NCI-H2196 (cell line): ENCODE data around the gene LRRC61.
"Not testable (repeated sequence)": the region's sequence is repeated elsewhere in the genome, so short reads cannot be mapped to it uniquely, and the experiment has no call there.

ENCODE experiments used
- DNase-seq: peaks from one replicate; lab custom pipeline; 2025; ENCODE audit not compliant: unreplicated experiment; lab: John Stamatoyannopoulos, UW

The LRRC61 gene

DNA sequence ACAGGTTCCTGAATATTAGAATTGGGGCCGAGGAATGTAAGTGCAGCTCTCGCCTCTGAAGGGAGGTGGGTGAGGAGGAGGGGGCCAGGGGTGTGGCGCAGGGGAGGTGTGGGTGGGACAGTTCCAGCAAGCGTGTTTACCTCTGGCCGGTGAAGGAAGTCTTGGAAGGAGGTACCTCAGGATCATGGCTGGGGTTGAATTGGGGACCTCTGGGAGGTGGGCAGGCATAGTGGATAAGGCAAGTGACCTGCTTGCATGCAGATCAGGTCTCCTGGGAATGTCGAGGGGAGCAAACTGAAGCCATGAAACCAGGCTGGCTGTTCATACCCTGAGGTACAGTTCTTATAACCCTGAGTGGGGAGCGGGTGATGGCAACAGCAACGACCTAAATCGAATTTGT, 57.9 kb downstream of the LRRC61 start:
- no peak for DNase-seq

DNA sequence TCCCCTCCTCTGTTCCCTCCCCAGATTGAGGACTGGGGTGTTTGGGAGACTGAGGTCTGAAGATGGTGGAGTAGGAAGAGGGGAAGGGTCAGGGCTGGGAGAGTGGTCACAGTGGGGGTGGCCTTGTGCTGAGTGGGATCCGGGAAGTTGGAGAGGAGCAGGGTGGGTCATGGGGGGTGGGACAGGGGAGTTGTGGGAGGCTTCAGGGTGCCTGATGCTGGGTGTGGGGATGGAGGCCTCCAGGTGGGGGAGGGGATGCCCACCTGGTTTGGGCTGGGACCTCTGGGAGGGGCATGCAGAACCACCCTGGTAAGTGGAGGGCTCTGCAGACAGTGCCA, 58.6 kb downstream of the LRRC61 start:
- DNase-seq, result no peak

- DNase-seq, result no peak
These were observed 59.1 kb downstream of the LRRC61 start for GRCh38 chr7:150382123-150382843.

GRCh38 chr7:150382844-150383225, 59.7 kb downstream of the LRRC61 start:
- no peak for DNase-seq

DNA sequence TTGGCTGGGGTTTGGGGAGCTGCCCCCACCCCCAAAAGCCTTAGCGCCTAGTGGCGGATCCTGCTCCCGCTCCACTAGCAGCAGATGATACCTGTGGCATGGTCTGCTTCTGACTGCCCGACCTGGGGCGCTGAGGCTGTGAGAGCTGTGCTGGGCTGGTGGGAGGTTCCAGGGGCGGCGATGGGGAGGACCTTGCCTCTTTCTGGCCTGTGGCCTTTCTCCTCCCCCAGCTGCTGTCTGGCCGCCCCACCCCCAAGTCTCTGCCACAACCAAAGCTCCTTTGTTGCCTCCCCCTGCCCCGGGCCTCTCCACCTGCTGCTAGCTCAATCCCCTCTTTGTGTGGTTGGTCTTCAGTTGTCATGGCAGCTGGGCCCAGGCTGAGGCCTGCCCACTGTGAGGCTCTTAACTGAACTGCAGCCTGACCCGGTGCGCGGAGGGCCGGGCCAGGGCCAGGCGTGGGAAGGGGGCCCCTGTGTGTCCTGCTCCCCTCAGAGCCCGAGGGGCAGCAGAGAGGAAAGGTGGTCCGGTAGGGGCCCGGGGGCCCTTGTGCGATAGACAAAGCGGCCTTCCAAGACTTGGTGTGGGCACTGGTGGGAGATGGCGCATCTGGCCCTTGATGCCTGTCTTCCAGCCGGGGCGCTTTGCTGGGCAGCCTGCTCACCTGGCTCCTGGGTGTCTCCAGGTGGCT, 60.7 kb downstream of the LRRC61 start:
- peak; percentile 91 for DNase-seq

GRCh38 chr7:150384406-150385301, 61.5 kb downstream of the LRRC61 start:
- DNase-seq, result no peak

- no peak for DNase-seq
These were observed 62.2 kb downstream of the LRRC61 start for GRCh38 chr7:150385302-150385723.

- not testable (repeated sequence) for DNase-seq
These were observed 62.7 kb downstream of the LRRC61 start for GRCh38 chr7:150385884-150386283.
